Right cardiac atrium (tissue), 5 donors: ENCODE data around the gene CCDC7. TPM values are rescaled to one million over a fixed set of nuclear protein-coding genes. Genes with fewer than 3 reads are reported as not detected.
A peak's percentile ranks its signal among the peaks of the same experiment; 100 is the strongest.

Experiments used
- ATAC-seq, 2 donors: fragments of 200-7000 bp; cut with Tn5 transposase; one replicate each; pipeline versions ENCODE4 v1.8.0 to v1.9.1; 2020; ENCODE audit warnings: moderate library complexity in 2 of 2, mild to moderate bottlenecking in 1 of 2
- DNase-seq, 3 donors: peaks; one replicate each; pipeline ENCODE4 v3.0.0-alpha.2; 2020
- H3K27ac ChIP-seq: one replicate; pipeline ENCODE4 v1.5.1; 2013; ENCODE audit warnings: mild to moderate bottlenecking, low read length, control low read depth, moderate library complexity
- H3K27me3 ChIP-seq: one replicate; pipeline ENCODE4 v1.6.1; 2013; ENCODE audit not compliant: control insufficient read depth, insufficient read depth
- H3K4me1 ChIP-seq: one replicate; pipeline ENCODE4 v1.6.1; 2013; ENCODE audit warnings: low read length; ENCODE audit not compliant: control insufficient read depth, insufficient read depth
- H3K4me3 ChIP-seq: one replicate; pipeline ENCODE4 v1.5.1; 2013; ENCODE audit warnings: low read length, control low read depth
- H3K9me3 ChIP-seq: one replicate; pipeline ENCODE4 v1.6.1; 2013; ENCODE audit warnings: low read length; ENCODE audit not compliant: control insufficient read depth
- WGBS: extraction: QIAGEN DNeasy Blood & Tissue Kit; methylation state at CpG from one replicate; pipeline ENCODE4 v1.1.7; 2013; 5-methylcytosine and 5-hydroxymethylcytosine counted together
- intact Hi-C, 4 donors: fragments of 100-400 bp; cut with DNase I; formaldehyde crosslinking; loops; one replicate each; pipeline versions ENCODE4 v1.11.0 to v1.14.0; 2022 to 2023
- polyA plus RNA-seq: library from polyadenylated mRNA; stranded (reverse); fragments of 200-250 nt; gene quantifications from one replicate; pipeline ENCODE4 v1.2.3, GENCODE V29; 2013
- total RNA-seq, 4 donors: library from RNA; stranded (reverse); fragmentation: NEBNext Ultra II Directional; extraction: Animal tissue kit (Norgen Biotek cat#: 25700); gene quantifications; one replicate each; pipeline ENCODE4 v1.2.1, GENCODE V29; 2021
- donor health status: healthy with polysubstance abuse.
- donor health status: DM: no; HTN: yes; CAD: no.
- donor health status: DM: no; HTN: no; CAD: no.
- donor health status: DM: no; HTN: yes; CAD: no; lungs with severe emphysema.
- donor health status: DM: yes; HTN: yes; CAD: no.

CCDC7 gene
- total and polyA plus RNA-seq, 5 donors = 0.91 to 38.7 (median 34.7) TPM

DNA sequence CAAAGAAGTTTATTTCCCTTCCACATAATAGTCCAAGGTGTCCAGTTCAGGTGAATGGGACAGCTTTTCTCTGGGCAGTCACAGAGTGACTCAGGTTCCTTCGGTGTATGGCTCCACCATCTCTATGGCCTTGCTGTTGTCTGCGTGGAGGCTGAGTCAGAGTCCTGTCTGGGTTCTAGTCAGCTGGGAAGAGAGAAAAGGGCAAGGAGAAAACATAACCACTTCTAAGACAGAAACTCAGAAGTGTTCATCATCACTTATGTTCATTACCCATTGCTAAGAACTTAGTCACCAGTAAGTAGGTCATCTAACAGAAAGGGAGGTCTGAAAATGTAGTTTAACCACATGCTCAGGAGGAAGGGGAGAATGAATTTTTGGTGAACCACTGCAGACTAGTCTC, 32.4 kb upstream of the CCDC7 start:
- DNase-seq = no peak
- no peak overlapping the region for H3K27ac ChIP-seq
- no peaks in the 10 kb centered on the region for H3K9me3 ChIP-seq
- H3K4me3 ChIP-seq = no peak overlapping the region
- no peaks in the 10 kb centered on the region for H3K27me3 ChIP-seq
- no peak for ATAC-seq
- intact Hi-C loops = no loop called here
- 96% methylated on average over 2 of the region's 2 CpGs for WGBS
- H3K4me1 ChIP-seq = peaks cover 6% of the 10 kb centered on the region

DNA sequence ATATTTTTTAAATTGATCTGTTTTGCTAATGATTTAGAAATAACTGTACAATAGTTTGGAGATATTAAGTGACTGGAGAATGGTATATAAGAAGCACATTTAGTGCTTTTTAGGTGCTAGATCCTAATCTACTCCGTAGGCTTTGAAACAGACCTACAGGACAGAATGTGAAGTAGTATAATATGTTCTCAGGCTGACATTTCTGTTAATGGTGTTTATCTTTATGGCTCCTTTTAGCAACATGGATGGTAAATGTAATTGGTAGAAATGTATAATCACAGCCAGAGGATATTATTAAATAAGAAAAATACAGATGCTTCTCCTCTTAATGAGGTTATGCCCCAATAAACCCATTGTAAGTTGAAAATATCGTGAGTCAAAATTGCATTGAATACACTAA, 30.6 kb upstream of the CCDC7 start:
- Histone ChIP-seq H3K27ac (no peak overlapping the region), H3K9me3 (no peaks in the 10 kb centered on the region), H3K4me1 (no peaks in the 10 kb centered on the region), H3K4me3 (no peak overlapping the region), H3K27me3 (no peaks in the 10 kb centered on the region)
- intact Hi-C loops = no loop called here
- DNase-seq (no peak), ATAC-seq (no peak)
- WGBS = 89% methylated on average over 2 of the region's 2 CpGs

DNA sequence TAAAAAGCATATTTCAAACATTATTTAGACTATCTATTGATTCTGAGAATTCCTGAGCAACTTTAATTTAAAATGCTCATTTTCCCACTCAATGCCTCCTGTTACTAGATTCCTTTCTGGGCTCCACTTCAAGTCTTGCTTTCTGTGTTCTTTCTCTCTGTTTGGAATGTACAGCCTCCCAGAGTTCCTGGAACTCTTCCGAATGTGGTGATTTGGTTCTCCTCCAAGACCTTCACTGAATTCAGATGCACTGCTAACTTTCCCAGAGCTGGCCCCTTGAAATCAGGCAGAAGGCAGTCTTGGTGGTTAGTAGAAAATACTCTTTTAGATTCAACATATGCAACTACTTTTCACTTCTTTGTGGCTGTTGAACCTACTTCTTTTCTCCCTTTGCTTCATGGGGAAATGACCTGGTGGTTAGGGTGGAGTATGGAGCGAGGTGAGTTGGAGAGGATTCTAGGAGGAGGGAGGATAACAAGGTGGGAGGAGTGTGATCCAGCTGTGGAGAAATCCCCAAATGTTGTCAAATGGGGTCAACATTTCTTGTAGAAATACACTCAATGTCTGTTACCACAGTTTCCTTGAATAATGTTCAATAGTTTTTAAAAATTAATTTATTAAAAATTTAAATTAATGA, 27.9 kb upstream of the CCDC7 start:
- WGBS = 10% methylated on average over 2 of the region's 2 CpGs
- Histone ChIP-seq H3K9me3 (no peaks in the 10 kb centered on the region), H3K4me3 (no peak overlapping the region), H3K4me1 (no peaks in the 10 kb centered on the region), H3K27me3 (no peaks in the 10 kb centered on the region), H3K27ac (peak overlapping the region; percentile 6)
- peak; percentile 63 to 90 for ATAC-seq
- intact Hi-C loops = no loop called here
- peak in 1 of 3 donors; percentile 14 for DNase-seq

DNA sequence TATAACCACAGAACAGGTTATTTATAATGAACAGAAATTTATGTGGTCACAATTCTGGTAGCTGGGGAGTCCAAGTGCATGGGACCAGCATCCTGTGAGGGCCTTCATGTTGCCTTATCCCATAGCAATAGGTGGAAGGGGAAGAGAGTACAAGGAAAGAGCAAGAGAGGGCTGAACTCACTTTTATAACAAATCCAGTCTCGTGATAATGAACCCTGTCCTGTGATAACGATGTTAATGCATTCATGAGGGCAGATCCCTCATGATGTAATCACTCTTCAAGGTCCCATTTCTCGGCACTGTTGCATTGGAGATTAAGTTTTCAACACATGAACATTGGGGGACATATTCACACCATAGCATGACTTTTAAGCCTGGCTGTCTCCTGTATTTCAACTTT, 27.4 kb upstream of the CCDC7 start:
- Histone ChIP-seq H3K4me3 (no peak overlapping the region), H3K27me3 (no peaks in the 10 kb centered on the region), H3K27ac (no peak overlapping the region), H3K4me1 (no peaks in the 10 kb centered on the region), H3K9me3 (no peaks in the 10 kb centered on the region)
- 57% methylated on average over 3 of the region's 3 CpGs for WGBS
- no peak for DNase-seq
- ATAC-seq = no peak
- intact Hi-C loops = no loop called here

DNA sequence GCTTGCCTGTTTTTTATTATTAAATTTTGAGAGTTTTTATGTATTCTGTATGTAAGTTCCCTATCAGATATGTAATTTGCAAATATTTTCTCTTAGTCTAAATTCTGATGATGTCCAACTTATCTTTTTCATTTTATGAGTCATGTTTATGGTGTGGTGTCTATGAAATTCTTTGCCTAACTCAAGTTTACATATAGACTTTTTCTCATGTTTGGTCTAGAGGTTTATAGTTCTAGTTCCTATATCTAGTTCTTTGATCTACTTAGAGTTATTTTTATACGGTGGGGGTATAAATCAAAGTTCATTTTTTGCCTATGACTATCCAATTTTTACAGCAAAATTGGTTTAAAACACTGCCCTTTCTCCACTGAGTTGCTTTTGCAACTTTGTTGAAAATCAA, 26.3 kb upstream of the CCDC7 start:
- no peak for ATAC-seq
- no peaks in the 10 kb centered on the region for H3K4me1 ChIP-seq
- 80% methylated on average over 1 of the region's 1 CpG for WGBS
- intact Hi-C loops = no loop called here
- H3K27ac ChIP-seq = no peak overlapping the region
- H3K4me3 ChIP-seq = no peak overlapping the region
- H3K27me3 ChIP-seq = no peaks in the 10 kb centered on the region
- DNase-seq = no peak
- H3K9me3 ChIP-seq = no peaks in the 10 kb centered on the region

DNA sequence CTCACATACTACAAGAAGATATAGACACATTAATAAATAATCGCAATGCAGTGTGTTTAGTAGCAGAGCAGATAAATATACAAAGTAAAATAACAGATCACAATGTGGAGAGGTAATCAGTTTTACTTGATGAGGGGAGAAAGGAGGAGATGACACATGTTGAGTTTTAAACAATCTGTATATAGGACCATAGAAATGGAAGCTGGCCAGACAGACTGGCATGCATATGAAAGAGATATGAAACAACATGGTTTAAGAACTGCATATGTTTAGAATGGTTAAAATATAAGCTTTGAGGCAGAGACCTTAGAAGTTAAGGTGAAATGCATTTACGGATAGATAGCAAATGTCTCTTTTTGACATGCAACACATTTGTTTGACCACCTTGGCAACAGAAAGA, 19.8 kb upstream of the CCDC7 start:
- WGBS = 97% methylated on average over 2 of the region's 2 CpGs
- intact Hi-C loops = no loop called here
- no peak for DNase-seq
- ATAC-seq = no peak
- Histone ChIP-seq H3K27me3 (no peaks in the 10 kb centered on the region), H3K27ac (no peak overlapping the region), H3K9me3 (no peaks in the 10 kb centered on the region), H3K4me1 (no peaks in the 10 kb centered on the region), H3K4me3 (no peak overlapping the region)

DNA sequence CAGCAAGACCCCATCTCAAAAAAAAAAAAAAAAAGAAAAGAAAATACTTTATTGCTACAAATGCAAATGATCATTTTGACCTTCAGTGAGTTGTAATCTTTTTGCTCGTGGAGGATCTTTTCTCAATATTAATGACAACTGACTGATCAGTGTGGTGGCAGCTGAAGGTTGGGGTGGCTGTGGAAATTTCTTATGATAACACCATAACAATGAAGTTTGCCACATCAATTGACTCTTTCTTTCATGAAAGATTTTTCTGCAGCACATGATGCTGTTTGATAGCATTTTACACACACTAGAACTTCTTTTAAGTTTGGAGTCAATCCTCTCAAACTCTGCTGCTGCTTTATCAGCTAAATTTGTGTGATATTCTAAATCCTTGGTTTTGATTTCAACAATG, 12.4 kb upstream of the CCDC7 start:
- Histone ChIP-seq H3K4me1 (no peaks in the 10 kb centered on the region), H3K27ac (no peak overlapping the region), H3K9me3 (no peaks in the 10 kb centered on the region), H3K27me3 (no peaks in the 10 kb centered on the region), H3K4me3 (no peak overlapping the region)
- DNase-seq = no peak
- intact Hi-C loops = no loop called here
- ATAC-seq = no peak
- WGBS = 80% methylated on average over 1 of the region's 1 CpG

DNA sequence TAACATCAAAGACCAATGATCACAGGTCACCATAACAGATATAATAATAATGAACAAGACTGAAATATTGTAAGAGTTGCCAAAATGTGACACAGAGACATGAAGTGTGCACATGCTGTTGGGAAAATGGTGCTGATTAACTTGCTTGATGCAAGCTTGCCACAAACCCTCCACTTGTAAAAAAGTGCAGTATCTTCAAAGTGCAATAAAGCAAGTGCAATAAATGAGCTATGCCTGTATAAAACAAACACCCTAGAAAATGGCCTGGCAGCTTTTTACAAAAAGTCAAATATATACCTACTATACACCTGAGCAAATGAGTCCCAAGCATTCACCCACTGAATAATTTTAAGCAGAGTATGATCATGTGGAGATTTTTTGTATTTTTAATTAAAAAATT, 9.7 kb upstream of the CCDC7 start:
- Histone ChIP-seq H3K27ac (no peak overlapping the region), H3K4me3 (no peak overlapping the region), H3K4me1 (no peaks in the 10 kb centered on the region), H3K9me3 (no peaks in the 10 kb centered on the region), H3K27me3 (no peaks in the 10 kb centered on the region)
- DNase-seq = no peak
- ATAC-seq = no peak
- intact Hi-C loops = no loop called here

DNA sequence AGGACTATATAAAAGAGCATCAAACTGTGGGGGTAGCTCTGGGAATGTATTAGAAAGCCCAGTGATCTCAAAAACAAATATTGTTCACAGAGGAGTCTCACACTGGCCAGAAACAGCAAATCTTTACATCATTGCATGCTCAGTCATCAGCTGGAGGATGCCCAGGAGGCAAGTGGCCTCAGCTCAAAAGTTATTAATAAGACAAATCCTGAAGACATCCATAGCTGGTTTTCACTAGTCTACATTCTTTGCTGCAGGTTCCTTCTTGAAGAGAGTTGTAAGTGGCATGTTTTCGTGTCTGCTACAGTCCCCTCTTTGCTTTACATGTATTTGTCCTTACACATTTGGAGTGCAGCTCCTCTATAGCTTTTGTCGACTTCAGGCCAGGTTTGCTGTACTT, 8.6 kb upstream of the CCDC7 start:
- no peaks in the 10 kb centered on the region for H3K27me3 ChIP-seq
- DNase-seq = no peak
- no peak for ATAC-seq
- no peak overlapping the region for H3K27ac ChIP-seq
- H3K4me3 ChIP-seq = no peak overlapping the region
- no peaks in the 10 kb centered on the region for H3K4me1 ChIP-seq
- H3K9me3 ChIP-seq = no peaks in the 10 kb centered on the region
- intact Hi-C loops = no loop called here
- WGBS = 78% methylated on average over 2 of the region's 2 CpGs

DNA sequence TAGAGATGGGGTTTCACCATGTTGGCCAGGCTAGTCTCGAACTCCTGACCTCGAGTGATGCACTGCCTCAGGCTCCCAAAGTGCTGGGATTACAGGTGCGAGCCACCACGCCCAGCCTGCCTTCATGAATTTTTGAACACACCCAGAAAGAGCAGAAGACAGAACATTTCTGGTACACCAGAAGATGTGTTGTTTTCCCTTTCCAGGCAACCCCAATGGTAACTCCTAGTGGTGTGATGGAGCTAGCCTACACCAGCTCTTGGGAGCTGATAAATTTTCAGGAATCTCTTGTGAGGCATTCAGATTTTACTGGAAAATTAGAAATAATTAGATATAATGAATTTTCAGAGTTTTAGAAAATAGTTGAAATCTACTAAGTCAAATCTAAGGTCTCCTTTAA, 904 bp upstream of the CCDC7 start:
- DNase-seq (no peak), ATAC-seq (no peak)
- Histone ChIP-seq H3K9me3 (no peaks in the 10 kb centered on the region), H3K27ac (no peak overlapping the region), H3K4me3 (peak overlapping the region; percentile 35), H3K4me1 (peaks cover 2% of the 10 kb centered on the region), H3K27me3 (no peaks in the 10 kb centered on the region)
- intact Hi-C loops = loop anchor here in 3 of 4 donors (5.0 to 10.0 kb wide), 2 partner anchors 60 to 68 kb away; no protein-coding TSS in a partner anchor
- WGBS = 98% methylated on average over 4 of the region's 4 CpGs

DNA sequence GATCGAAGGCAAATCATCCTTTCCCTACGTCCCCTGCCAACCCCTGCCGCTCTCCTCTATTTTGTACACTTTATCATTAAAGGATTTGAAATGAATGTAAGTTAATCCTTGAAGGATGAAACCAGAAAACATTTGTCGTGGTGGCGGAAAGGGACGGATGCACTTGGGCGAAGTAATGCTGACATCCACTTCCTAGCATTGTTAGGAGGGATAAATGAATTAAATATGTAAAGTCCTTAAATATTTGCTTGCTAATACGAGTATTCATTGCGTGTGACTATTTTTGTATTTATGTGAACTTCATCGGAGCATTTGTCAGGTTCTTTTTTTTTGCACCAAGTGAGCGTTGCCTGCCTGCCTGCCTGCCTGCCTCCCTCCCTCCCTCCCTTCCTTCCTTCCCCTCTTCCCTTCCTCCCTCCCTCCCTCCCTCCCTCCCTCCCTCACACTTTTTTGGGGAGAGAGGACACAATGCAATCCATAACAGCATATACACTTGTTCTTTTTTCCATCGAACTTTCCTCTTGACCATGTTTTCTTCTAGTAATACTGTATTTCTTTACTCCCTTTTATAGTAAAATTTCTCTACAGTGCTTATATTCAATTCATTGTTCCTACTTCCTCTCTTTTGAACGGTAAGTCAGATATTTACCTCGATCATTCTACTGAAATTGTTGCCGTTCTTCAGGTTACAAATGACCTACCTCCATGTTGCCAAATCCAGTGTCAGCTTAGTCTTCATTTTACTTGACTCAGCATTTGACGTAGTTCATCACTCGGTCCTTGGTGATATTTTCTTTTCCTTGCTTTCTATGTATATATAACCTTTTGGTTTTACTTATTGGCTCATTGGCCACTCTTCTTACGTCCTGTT, 831 bp downstream of the CCDC7 start:
- Histone ChIP-seq H3K4me1 (peaks cover 2% of the 10 kb centered on the region), H3K4me3 (peak overlapping the region; percentile 96), H3K9me3 (no peaks in the 10 kb centered on the region), H3K27ac (peak overlapping the region; percentile 100), H3K27me3 (no peaks in the 10 kb centered on the region)
- intact Hi-C loops = loop anchor here in 3 of 4 donors (5.0 to 10.0 kb wide), 2 partner anchors 62 to 69 kb away; no protein-coding TSS in a partner anchor
- ATAC-seq (peak; percentile 39 to 49), DNase-seq (no peak)
- WGBS = 13% methylated on average over 18 of the region's 18 CpGs
